HG03354 (cell line): ENCODE data around the gene RHOC.

Experiments
- ATAC-seq: cut with Tn5 transposase; IDR thresholded peaks from one replicate; pipeline ENCODE4 v1.9.1; 2021; ENCODE audit warnings: mild to moderate bottlenecking; ENCODE audit not compliant: unreplicated experiment, poor library complexity, severe bottlenecking

RHOC gene

DNA sequence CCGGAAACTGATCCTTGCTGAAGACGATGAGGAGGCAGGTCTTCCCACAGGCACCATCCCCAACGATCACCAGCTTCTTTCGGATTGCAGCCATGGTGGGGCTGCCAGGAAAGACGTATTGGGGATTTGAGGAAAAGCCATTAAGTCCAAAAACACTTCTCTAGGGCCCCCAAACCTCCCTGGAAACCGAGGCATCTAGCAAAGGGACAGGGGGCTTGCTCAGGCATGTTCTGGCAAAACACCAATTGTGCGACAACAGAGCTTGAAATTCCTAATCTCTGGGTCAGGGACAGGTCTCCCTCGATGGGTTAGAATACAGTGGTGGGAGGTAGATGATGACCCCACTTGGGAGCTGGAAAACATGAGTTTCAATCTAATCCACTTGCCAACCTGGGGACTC lies 3.2 kb downstream of the RHOC start:
- no peak for ATAC-seq

DNA sequence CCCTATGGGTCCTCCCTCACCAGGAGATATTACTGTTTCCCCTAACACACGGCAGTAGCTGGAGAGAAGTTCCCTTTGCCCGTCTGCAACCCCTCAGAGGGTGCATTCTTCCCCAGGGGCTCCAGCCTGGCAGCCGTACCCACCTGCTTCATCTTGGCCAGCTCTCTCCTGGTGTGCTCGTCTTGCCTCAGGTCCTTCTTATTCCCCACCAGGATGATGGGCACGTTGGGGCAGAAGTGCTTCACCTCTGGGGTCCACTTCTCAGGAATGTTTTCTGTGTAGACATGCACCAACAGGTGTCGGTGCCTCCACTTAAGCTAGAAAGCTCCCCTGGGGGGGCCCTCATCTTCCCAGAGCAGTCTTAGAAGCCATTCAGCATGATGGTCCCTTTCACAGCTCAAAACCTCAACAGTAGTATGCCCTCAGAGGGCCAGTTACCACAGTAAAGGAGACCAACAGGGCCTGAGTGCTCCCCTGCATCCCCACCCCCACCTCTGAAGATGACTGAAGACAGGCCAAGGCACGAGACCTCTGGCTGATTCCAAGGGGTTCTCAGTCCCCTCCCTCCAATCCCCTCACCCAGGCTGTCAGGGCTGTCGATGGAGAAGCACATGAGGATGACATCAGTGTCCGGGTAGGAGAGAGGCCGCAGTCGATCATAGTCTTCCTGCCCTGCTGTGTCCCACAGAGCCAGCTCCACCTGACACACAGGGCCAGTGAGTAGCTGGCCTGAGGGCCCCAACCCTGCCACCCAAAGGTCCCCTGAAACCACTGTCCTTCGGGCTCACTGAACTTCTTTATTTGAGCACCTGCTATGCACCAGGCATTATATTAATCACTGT lies 4.3 kb downstream of the RHOC start:
- ATAC-seq, result no peak

DNA sequence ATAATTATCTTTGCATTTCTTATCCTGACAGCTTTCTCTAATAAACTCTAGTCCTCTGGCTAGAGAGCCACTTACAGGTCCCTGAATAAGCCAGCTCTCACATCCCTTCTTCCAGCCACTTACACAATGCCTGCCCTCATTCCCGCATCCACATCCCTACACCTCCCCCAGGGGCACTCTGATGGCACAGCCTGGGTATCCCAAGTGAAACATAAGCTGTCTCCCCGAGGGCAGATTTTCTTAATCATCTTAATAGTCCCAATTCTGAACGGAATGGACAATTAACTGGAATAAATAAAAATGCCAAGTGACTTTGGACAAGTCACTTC lies 4.9 kb downstream of the RHOC start:
- ATAC-seq, result no peak

GRCh38 chr1:112701227-112702066 lies 5.5 kb downstream of the RHOC start:
- ATAC-seq, result no peak

DNA sequence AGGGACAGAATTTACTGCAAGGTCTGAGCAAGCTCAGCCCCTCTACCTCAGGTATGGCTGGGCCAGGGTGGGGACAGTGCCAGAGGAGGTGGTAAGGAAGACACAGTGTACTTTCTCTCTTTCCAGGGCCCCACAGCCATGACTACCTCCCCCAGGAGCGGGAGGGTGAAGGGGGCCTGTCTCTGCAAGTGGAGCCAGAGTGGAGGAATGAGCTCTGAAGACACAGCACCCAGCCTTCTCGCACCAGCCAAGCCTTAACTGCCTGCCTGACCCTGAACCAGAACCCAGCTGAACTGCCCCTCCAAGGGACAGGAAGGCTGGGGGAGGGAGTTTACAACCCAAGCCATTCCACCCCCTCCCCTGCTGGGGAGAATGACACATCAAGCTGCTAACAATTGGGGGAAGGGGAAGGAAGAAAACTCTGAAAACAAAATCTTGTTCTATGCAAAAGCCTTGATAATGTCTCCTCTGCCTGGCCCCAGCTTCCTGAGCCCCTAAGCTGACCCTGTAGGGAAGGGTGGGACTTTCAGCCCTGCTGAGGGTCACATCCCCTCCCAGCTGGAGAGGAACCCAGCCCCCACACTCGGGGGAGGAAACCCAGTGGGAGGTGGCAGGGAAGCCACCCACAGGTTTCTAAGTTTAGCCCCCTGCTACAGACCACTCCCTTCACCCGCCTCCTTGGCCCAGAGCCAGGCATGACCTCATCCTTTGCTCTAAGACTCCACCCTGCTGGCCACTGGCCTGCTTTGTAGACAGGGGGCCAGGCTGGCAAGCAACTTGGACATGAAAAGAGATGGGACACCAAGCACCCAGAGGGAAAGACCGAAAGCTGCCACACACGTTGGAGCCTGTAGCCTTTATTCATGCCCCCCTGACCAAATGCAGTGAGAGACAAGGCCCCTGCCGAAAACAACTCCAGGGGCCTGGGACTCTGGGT lies 6.4 kb downstream of the RHOC start:
- ATAC-seq, result peak; percentile 53

DNA sequence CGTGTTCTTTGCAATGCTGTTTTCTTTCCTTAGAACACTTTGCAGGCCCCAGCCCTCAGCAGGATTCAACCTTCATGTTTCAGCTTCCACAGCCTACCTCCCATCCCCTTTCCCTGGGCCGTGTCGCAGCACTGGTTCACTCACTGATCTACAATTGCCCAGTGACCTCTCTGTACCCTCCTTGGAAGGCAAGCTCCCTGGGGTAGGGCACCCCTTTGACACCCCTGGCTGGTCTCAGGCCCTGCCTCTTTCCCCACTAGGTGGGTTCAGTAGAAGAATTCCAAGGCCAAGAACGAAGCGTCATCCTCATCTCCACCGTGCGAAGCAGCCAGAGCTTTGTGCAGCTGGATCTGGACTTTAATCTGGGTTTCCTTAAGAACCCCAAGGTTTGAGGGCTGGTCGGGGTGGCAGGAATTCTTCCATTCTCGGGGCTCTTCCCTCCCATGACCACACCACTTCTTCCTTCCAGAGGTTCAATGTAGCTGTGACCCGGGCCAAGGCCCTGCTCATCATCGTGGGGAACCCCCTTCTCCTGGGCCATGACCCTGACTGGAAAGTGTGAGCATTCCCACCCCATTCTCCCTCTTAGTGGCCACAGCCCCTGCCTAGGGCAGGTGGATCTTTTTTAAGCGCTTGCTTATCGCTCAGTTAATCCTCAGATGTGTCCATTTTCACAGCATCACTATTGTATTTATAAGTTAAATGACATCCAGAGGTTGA lies 7.3 kb downstream of the RHOC start:
- ATAC-seq, result no peak

GRCh38 chr1:112698366-112699310 lies 8.3 kb downstream of the RHOC start:
- no peak for ATAC-seq

DNA sequence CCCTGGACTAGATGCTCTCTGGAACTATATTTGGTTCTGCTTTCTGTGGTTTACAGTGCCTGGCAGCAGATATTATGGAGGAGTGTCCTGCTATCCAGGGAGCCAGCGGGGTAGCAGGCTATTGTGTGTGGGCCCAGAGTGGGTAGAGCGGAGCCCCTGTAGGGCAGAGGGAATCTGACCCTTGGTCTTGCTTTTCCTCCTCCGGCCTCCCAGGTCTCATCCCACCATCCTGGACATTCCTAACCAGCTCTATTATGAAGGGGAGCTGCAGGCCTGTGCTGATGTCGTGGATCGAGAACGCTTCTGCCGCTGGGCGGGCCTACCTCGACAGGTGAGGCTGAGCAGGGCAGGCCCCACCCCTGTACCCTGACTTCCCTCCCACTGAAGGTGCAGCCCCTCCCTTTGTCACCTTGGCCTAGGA lies 9.1 kb downstream of the RHOC start:
- no peak for ATAC-seq

DNA sequence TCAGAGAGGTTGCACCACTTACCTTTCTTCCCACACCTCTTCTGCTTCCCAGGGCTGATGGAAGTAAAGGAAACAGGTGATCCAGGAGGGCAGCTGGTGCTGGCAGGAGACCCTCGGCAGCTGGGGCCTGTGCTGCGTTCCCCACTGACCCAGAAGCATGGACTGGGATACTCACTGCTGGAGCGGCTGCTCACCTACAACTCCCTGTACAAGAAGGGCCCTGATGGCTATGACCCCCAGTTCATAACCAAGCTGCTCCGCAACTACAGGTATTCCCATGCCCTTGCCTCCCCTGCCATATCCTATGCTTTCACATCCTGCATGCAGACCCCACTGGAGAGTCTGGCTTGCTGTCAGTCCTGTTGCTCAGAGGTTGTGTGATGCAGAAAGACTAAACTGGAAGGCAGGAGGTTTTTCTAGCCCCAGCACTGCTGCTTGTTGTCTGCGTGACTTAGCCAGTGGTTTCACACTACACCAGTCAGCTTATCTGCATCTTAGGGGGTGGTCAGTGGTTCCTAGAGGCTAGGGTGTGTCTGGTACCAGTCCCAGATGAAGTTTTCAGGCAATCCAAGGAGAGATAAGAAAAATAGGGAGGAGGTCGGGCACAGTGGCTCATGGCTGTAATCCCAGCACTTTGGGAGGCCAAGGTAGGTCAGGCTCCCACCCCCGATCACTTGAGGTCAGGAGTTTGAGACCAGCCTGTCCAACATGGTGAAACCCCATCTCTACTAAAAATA lies 10.2 kb downstream of the RHOC start:
- ATAC-seq, result no peak

GRCh38 chr1:112695276-112695675 lies 11.7 kb downstream of the RHOC start:
- ATAC-seq, result no peak

GRCh38 chr1:112694363-112694929 lies 12.5 kb downstream of the RHOC start:
- no peak for ATAC-seq

- ATAC-seq, result no peak
These were observed 13.1 kb downstream of the RHOC start for GRCh38 chr1:112693821-112694220.

DNA sequence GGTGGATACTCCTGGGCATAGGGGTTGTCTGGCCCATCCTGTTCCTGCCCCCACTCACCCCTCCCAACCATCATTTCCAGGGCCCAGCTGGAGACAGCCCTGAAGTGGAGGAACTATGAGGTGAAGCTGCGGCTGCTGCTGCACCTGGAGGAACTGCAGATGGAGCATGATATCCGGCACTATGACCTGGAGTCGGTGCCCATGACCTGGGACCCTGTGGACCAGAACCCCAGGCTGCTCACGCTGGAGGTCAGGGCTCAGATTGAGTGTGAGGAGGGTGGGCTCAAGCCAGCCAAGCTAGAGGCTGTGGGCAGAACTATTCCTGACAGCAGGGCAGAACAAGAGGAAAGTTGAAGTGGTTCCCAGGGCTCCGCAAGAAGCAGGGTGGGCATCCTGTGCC lies 14.2 kb downstream of the RHOC start:
- no peak for ATAC-seq

GRCh38 chr1:112689842-112690237 lies 17.1 kb downstream of the RHOC start:
- no peak for ATAC-seq

DNA sequence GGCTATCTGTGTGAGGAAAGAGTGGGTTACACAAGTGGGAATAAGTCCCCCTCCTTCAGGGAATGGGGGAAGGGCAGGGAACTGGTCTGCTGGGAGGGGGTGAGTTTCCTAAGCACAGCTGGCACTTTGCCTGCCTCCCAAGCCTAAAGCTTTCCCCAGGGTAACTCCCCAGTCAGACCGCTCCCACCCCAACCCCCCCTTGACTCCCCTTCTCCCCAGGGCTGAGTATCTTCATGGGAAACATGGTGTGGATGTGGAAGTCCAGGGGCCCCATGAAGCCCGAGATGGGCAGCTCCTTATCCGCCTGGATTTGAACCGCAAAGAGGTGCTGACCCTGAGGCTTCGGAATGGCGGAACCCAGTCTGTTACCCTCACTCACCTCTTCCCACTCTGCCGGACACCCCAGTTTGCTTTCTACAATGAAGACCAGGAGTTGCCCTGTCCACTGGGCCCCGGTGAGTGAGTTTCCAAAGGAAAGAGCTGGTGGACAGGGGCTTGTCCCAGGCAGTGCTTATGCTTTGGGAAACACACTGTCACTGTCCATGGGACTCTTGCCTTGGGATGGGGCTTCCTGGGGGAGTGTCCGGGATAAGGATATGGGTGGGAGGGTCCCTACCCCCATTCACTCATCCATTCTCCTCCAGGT lies 17.6 kb downstream of the RHOC start:
- ATAC-seq, result no peak

DNA sequence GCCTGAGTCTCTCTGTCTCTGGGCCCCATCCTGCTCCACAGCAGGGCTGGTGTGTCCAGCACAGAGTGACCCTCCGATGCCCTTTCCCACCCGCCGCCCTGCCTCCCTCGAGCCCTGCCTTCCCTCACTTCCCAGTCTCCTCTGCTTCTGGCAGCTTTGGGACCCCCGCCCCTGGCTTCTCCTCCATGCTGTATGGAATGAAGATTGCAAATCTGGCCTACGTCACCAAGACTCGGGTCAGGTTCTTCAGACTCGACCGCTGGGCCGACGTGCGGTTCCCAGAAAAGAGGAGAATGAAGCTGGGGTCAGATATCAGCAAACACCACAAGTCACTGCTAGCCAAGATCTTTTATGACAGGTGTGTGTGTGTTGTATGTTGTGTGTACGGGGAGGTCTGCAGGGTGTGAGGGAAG lies 18.1 kb downstream of the RHOC start:
- ATAC-seq, result no peak
